ENCODE data around the gene HPS1.

DNA sequence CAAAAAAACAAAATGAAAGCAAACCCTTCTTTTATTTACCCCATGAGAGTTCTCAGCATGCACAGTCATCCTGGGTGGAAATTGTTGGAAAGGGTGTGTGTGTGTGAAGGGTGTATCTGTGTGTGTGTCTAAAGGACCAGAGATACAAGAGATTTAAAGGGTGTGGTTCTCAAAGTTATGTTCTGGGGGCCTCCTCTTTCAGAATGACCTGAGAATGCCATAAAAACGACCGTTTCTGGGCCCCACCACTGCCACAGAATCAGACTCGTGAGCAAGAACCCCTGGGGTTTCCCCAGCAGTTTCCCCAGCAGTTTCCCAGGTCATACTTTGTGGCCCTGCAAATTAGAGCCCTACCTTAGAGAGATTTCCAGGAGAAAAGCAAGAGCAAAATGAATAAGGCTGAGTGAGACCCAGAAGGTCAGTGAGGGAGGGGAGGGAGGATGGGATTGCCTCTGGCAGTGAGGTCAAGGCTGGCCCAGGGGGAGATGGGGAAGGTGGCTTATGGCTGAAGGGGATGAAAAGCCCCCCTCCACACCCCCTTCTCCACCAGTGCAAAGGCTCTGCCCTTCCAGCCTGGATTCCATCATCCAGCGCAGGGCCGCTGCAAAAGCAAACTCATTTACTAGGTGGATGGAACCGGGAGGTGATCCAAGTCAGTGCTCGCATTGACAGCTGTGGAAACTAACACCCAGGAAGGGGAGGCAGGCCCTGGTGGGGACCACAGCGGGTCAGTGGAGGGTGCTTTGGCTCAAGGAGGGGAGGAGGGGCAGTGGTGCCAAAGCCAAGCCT is 42.0 kb downstream of the HPS1 start:
- no peak for TF ChIP-seq CTCF (IDR thresholded peaks at IDR 0.05)
- no peak for TF ChIP-seq POLR2A (IDR thresholded peaks at IDR 0.05)

Measured in heart left ventricle (tissue), 13 donors.